ENCODE results near the gene PRKAR1B. TPM values are rescaled to one million over a fixed set of nuclear protein-coding genes. Genes with fewer than 3 reads are reported as not detected.

The PRKAR1B gene
- total and polyA plus RNA-seq, 8 donors: 16.3 to 43.5 (median 37.6) TPM

GRCh38 chr7:566100-566499 is 161.0 kb downstream of the PRKAR1B start:
- H3K36me3 ChIP-seq: no peaks in the 10 kb centered on the region
- DNase-seq (no peak), ATAC-seq (no peak)
- no peaks in the 10 kb centered on the region for H3K27me3 ChIP-seq
- no peaks in the 10 kb centered on the region for H3K9me3 ChIP-seq
- no peak overlapping the region for H3K27ac ChIP-seq
- TF ChIP-seq CTCF (IDR thresholded peaks at IDR 0.05): no peak
- no peaks in the 10 kb centered on the region for H3K4me1 ChIP-seq
- intact Hi-C loops (cut with DNase I): no loop called here
- H3K4me3 ChIP-seq: no peak overlapping the region

GRCh38 chr7:564176-564865 is 162.8 kb downstream of the PRKAR1B start:
- Histone ChIP-seq H3K4me3 (no peak overlapping the region), H3K4me1 (no peaks in the 10 kb centered on the region), H3K36me3 (no peaks in the 10 kb centered on the region), H3K9me3 (no peaks in the 10 kb centered on the region), H3K27me3 (no peaks in the 10 kb centered on the region), H3K27ac (no peak overlapping the region)
- DNase-seq: peak in 1 of 4 donors; percentile 70
- intact Hi-C loops (cut with DNase I): no loop called here
- ATAC-seq: no peak
- no peak for TF ChIP-seq CTCF (IDR thresholded peaks at IDR 0.05)

- intact Hi-C loops (cut with DNase I): no loop called here
- TF ChIP-seq CTCF (IDR thresholded peaks at IDR 0.05): no peak
Observed at GRCh38 chr7:563629-564170, 163.4 kb downstream of the PRKAR1B start.

GRCh38 chr7:562789-563628 is 164.1 kb downstream of the PRKAR1B start:
- H3K27me3 ChIP-seq: no peaks in the 10 kb centered on the region
- no peaks in the 10 kb centered on the region for H3K4me1 ChIP-seq
- DNase-seq (peak in 1 of 4 donors; percentile 68), ATAC-seq (no peak)
- H3K9me3 ChIP-seq: no peaks in the 10 kb centered on the region
- H3K36me3 ChIP-seq: no peaks in the 10 kb centered on the region
- intact Hi-C loops (cut with DNase I): no loop called here
- no peak for TF ChIP-seq CTCF (IDR thresholded peaks at IDR 0.05)
- H3K27ac ChIP-seq: no peak overlapping the region
- no peak overlapping the region for H3K4me3 ChIP-seq

More at GRCh38 chr7:563629-564170, 163.4 kb downstream of the PRKAR1B start:
- H3K4me3 ChIP-seq: no peak overlapping the region
- H3K27me3 ChIP-seq: no peaks in the 10 kb centered on the region
- no peaks in the 10 kb centered on the region for H3K9me3 ChIP-seq
- no peaks in the 10 kb centered on the region for H3K4me1 ChIP-seq
- ATAC-seq (no peak), DNase-seq (peak in 1 of 4 donors; percentile 32)
- no peak overlapping the region for H3K27ac ChIP-seq
- no peaks in the 10 kb centered on the region for H3K36me3 ChIP-seq

GRCh38 chr7:562374-562675 is 164.8 kb downstream of the PRKAR1B start:
- no peak overlapping the region for H3K27ac ChIP-seq
- TF ChIP-seq CTCF (IDR thresholded peaks at IDR 0.05): no peak
- no peak overlapping the region for H3K4me3 ChIP-seq
- DNase-seq: peak in 1 of 4 donors; percentile 47
- no peaks in the 10 kb centered on the region for H3K4me1 ChIP-seq
- ATAC-seq: no peak
- H3K36me3 ChIP-seq: no peaks in the 10 kb centered on the region
- intact Hi-C loops (cut with DNase I): no loop called here
- H3K27me3 ChIP-seq: no peaks in the 10 kb centered on the region
- H3K9me3 ChIP-seq: no peaks in the 10 kb centered on the region
